Measurements from ENCODE around the gene ALG2.

ALG2 gene

DNA sequence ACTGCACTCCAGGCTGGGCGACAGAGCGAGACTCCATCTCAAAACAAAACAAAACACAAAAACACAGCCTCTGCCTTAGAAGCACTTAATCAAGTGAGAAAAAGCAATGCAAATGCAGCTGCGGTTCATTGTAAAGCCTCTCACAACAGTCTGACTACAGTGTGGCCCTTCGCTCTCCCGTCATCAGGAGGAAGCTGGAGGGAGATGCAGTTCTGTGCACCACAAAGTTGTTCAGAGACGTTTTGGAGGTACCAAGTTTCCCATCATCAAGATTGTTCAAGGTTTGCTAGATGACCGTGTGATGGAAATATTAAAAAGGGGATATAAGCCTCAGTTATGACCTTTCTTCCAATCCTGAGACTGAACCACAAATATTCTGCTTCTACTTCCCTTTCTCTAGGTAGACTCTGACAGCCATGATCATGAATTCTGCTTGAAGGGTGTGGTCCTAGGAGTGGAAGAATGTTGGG is 41.2 kb upstream of the ALG2 start:
- DNase-seq (ENCODE audit: extremely low read depth, low read depth): no peak
- TF ChIP-seq, protein P1, sequence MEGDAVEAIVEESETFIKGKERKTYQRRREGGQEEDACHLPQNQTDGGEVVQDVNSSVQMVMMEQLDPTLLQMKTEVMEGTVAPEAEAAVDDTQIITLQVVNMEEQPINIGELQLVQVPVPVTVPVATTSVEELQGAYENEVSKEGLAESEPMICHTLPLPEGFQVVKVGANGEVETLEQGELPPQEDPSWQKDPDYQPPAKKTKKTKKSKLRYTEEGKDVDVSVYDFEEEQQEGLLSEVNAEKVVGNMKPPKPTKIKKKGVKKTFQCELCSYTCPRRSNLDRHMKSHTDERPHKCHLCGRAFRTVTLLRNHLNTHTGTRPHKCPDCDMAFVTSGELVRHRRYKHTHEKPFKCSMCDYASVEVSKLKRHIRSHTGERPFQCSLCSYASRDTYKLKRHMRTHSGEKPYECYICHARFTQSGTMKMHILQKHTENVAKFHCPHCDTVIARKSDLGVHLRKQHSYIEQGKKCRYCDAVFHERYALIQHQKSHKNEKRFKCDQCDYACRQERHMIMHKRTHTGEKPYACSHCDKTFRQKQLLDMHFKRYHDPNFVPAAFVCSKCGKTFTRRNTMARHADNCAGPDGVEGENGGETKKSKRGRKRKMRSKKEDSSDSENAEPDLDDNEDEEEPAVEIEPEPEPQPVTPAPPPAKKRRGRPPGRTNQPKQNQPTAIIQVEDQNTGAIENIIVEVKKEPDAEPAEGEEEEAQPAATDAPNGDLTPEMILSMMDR (IDR thresholded peaks at IDR 0.05; ENCODE audit: low read depth, low read length): no peak

DNA sequence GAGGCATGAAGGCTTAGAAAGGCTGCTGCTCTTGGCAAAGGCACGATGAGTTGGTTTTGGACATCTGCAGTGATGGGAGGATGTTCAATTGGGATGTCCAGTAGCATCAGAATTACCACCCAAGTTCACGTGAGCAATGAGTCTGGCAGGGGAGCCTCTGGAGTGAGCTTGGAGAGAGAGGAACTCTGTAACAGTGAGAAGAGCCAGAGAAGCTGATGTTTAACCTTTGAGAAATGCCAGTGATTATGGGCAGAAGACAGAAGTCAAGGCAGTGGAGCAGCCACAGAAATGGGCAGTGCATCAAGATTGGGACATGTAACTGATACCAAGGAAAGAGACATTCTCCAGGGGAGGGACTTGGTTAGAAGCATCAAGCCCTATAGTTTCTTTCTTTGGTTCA is 40.2 kb upstream of the ALG2 start:
- TF ChIP-seq, protein P1 (IDR thresholded peaks at IDR 0.05; ENCODE audit: low read depth, low read length): no peak
- DNase-seq (ENCODE audit: extremely low read depth, low read depth): no peak

DNA sequence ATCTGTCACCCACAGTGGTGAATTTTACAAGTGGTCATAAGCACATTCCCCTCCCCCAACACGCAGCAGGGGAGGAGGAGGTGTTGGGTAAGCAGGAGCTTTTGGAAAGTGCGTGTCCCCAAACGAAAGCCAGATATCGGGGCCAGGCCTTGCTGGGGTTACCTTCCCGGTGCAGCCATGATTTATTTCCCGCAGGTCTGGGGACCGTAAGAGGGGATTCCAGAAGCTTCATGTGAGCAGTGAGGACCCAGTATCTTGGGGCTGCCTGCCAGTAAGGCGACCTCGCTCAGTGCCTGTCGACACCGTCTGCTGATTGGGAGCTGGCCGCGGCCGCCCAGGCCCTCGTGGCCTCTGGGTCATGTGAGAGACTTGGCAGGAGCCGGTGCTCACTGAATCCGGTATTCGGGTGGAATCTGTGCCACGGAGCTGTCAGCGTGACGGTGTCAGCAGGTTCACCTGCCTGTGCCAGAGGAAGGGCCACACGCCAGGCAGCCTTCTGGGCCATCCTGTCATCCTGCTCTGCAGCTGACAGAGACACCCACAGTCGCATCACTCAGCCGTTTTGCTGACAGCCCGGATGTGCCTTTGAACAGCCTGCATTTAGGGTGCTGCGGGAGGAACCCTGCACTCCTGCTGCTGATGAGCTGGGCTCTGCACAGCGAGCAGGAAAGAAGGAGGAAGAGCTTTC is 37.6 kb upstream of the ALG2 start:
- DNase-seq (ENCODE audit: extremely low read depth, low read depth): no peak
- TF ChIP-seq, protein P1 (IDR thresholded peaks at IDR 0.05; ENCODE audit: low read depth, low read length): no peak

DNA sequence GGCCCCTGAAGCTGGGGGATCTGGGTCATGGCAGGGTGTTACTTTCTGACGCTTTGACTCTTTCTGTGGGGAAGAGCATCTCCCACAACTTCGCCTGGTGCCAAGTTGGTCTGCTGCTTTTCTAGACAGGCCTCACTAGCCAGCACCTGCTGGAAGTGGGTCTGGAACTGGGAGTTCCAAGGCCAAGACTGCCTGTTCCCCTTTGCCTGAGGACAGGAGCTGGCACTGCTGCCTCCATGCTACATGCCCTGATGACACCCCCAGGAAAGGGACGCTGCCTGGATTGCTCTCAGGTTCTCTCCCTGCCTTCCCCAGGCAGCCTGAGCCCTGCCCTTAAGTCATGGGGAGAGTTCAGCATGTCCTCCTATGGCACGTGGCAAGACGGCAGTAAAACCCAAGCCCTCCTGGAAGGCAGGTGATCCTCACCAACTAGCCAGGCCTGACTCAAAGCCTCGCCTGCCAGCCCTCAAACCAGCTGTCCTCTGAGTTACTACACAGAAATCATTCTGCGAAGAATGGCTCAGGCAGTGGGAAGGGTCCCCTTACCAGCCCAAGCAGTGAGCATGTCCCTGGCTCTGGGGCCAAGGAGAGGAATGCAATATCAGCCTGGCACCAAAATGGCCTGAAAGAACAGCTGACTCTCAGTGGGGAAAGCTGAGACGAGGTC is 36.1 kb upstream of the ALG2 start:
- TF ChIP-seq, protein P1 (IDR thresholded peaks at IDR 0.05; ENCODE audit: low read depth, low read length): no peak
- no peak for DNase-seq (ENCODE audit: extremely low read depth, low read depth)

DNA sequence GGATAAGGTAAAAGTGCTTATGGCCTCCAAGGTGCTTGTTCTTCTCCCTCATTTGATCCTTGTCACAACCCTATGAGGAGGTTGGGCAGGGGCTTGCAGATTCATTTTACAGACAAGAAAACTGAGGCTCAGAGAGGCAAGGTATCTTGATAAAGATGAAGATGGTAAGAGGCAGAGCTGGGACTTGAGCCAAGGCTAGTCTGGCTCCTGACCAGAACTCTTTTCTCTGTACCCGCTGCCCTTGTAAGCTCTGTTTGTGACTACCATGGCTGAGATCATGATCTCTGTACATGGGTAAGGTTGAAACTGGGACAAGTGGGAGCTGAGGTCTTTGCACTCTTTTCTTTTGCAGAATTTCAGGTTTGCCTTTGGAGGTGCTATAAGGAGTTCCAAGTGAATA is 33.9 kb upstream of the ALG2 start:
- no peak for DNase-seq (ENCODE audit: extremely low read depth, low read depth)
- TF ChIP-seq, protein P1 (IDR thresholded peaks at IDR 0.05; ENCODE audit: low read depth, low read length): no peak

DNA sequence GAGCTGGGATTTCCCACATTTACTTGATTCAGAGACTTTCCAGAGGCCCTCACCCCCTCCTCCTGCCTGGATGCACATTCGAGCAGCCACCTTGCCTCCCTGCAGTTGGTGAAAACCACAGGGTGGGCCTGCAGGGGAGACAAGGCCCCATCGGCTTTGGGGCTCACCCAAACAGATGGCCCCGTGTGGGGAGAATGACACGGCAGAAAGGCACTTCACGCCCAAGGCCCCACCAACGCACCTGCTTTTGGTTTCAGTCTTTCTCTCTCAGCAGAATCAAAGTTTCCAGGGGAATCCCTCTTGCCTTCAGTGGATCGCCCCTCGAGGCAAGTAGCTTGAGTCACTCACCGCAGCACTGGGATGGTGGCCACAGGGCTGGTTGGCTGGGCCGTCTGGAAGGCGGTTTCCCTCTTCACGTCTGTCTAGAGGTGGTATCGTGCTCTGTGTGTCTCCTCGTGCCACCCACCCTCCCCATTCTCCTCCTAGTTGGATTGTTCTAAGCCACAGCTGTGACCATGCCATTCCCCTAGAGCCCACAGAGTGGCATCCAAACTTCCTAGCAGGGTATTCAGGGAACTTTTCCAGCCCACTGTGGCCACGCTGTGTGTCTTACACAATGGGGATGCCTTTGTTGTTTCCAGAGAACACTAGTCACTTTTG is 32.2 kb upstream of the ALG2 start:
- TF ChIP-seq, protein P1 (IDR thresholded peaks at IDR 0.05; ENCODE audit: low read depth, low read length): no peak; the same call in 1 of the 2 replicates
- DNase-seq (ENCODE audit: extremely low read depth, low read depth): no peak

DNA sequence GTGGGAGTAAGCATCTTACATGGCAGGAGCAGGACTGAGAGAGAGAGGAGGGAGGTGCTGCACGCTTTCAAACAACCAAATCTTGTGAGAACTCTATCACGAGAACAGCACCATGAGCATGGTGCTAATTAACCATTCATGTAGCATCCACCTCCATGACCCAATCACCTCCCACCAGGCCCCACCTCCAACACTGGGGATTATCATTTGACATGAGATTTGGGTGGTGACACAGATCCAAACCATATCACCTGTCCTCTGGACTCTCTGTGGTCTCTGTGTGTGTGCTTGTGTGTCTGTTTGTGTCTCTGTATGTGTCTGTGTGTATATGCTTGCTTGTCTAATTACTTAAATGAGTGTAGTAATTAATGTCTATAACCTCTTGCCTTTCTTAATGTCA is 31.4 kb upstream of the ALG2 start:
- TF ChIP-seq, protein P1 (IDR thresholded peaks at IDR 0.05; ENCODE audit: low read depth, low read length): no peak
- DNase-seq (ENCODE audit: extremely low read depth, low read depth): no peak
